Tibial artery (tissue), 4 donors: Measurements from ENCODE around the gene BTRC.

Experiments used
- DNase-seq, 2 donors: peaks; one replicate each; pipeline ENCODE4 v3.0.0-alpha.2; 2019
- H3K27ac ChIP-seq, 2 donors: fragments of 200-600 bp; sonication (generic) in 1 of 2; 1 replicate in 1 of 2; 2 replicates in 1 of 2; pipeline ENCODE4 v1.5.1; 2018 to 2019; ENCODE audit warnings: mild to moderate bottlenecking in 1 of 2
- H3K27me3 ChIP-seq, 2 donors: fragments of 200-600 bp; sonication (generic) in 1 of 2; one replicate each; pipeline versions ENCODE4 v1.5.1 to v1.6.0; 2016 to 2019
- H3K36me3 ChIP-seq, 3 donors: fragments of 200-600 bp; sonication (generic) in 2 of 3; one replicate each; pipeline ENCODE4 v1.5.1; 2016 to 2019; ENCODE audit warnings: mild to moderate bottlenecking in 2 of 3
- H3K4me1 ChIP-seq, 4 donors: fragments of 200-600 bp; sonication (generic) in 2 of 4; 1 replicate in 3 of 4; 2 replicates in 1 of 4; pipeline ENCODE4 v1.5.1; 2016 to 2019
- H3K4me3 ChIP-seq, 2 donors: fragments of 200-600 bp; sonication (generic) in 1 of 2; 1 replicate in 1 of 2; 2 replicates in 1 of 2; pipeline ENCODE4 v1.5.1; 2018 to 2019; ENCODE audit warnings: mild to moderate bottlenecking in 2 of 2
- H3K9me3 ChIP-seq, 3 donors: fragments of 200-600 bp; sonication (generic) in 1 of 3; one replicate each; pipeline ENCODE4 v1.5.1; 2016 to 2019
- CTCF ChIP-seq, 2 experiments: fragments of 200-600 bp in 1 of 2; fragments of 450-650 bp in 1 of 2; IDR thresholded peaks; one replicate each; pipeline ENCODE4 v1.5.1; 2017 to 2019; ENCODE audit warnings: antibody characterized with exemption in 2 of 2, mild to moderate bottlenecking in 1 of 2, moderate library complexity in 1 of 2
- intact Hi-C: fragments of 100-400 bp; cut with DNase I; formaldehyde crosslinking; loops from one replicate; pipeline ENCODE4 v1.15.0; 2023; ENCODE audit warnings: low total_unique reads

Gene BTRC

GRCh38 chr10:101578192-101578591 is 224.2 kb downstream of the BTRC start:
- H3K9me3 ChIP-seq: peaks cover 0 to 4% (median 4%) of the 10 kb centered on the region in 3 donors
- no peak for TF ChIP-seq CTCF (IDR thresholded peaks at IDR 0.05)
- no peak overlapping the region for H3K4me3 ChIP-seq
- DNase-seq: no peak
- intact Hi-C loops: no loop called here
- no peak overlapping the region for H3K27ac ChIP-seq
- peaks cover 25 to 76% (median 66%) of the 10 kb centered on the region in 3 donors for H3K36me3 ChIP-seq
- no peaks in the 10 kb centered on the region for H3K27me3 ChIP-seq
- H3K4me1 ChIP-seq: no peaks in the 10 kb centered on the region

GRCh38 chr10:101578803-101579515 is 225.0 kb downstream of the BTRC start:
- Histone ChIP-seq H3K4me3 (no peak overlapping the region), H3K4me1 (no peaks in the 10 kb centered on the region), H3K9me3 (no peaks in the 10 kb centered on the region), H3K27ac (no peak overlapping the region), H3K27me3 (no peaks in the 10 kb centered on the region), H3K36me3 (peaks cover 25 to 84% (median 74%) of the 10 kb centered on the region in 3 donors)
- intact Hi-C loops: no loop called here
- TF ChIP-seq CTCF (IDR thresholded peaks at IDR 0.05): no peak
- no peak for DNase-seq

GRCh38 chr10:101579516-101579870 is 225.5 kb downstream of the BTRC start:
- Histone ChIP-seq H3K4me3 (no peak overlapping the region), H3K36me3 (peaks cover 25 to 87% (median 74%) of the 10 kb centered on the region in 3 donors), H3K9me3 (no peaks in the 10 kb centered on the region), H3K4me1 (no peaks in the 10 kb centered on the region), H3K27ac (no peak overlapping the region), H3K27me3 (no peaks in the 10 kb centered on the region)
- TF ChIP-seq CTCF (IDR thresholded peaks at IDR 0.05): no peak
- intact Hi-C loops: no loop called here
- DNase-seq: no peak

DNA sequence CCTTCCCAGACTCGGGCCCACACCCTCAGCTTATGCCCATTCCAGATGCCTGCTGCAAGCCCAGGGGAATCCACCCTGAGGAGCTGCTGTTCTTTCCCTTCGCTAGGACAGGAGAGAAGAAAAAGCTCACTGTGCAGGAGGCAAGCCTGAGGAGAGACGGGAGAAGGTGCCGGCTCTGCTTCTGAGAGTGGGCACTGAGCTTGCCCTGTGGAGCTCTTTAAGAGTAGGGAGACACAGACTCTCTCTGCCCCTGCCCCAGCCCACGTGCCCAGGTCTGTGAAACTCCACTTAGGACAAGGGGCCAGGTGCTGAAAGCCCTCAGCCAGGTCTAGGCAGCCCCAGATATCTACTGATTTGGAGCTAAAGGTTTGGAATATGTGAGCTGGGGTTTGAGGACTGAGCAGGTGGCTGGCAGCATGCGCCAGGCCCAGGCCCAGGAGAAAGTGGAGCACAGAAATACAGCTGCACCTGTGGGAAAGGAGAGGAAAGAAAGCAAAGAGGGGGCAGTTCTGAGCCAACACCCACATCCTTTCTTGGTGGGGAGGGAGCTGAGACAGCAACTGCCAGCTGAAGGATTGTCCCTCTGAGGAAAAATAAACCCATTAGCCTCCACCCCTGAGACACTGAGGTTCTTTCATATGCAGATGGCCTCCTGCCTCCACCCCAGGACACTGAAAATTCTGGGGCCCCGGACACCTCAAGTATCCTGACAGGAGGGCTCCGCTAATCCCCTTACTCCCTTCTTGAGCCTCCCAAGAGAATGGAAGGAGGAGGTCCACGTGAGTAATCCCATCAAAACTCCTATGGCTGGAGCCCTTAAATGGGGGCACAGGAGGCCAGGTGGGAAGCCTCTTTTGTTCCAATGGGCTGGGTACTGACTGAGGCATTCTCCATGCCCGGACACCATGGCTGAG is 226.8 kb downstream of the BTRC start:
- H3K27me3 ChIP-seq: no peaks in the 10 kb centered on the region
- no peak for DNase-seq

GRCh38 chr10:101585841-101586240 is 231.9 kb downstream of the BTRC start:
- no peak for DNase-seq
- no peak for TF ChIP-seq CTCF (IDR thresholded peaks at IDR 0.05)
- no peak overlapping the region for H3K4me3 ChIP-seq
- H3K27me3 ChIP-seq: no peaks in the 10 kb centered on the region
- H3K4me1 ChIP-seq: peaks cover 0 to 23% (median 16%) of the 10 kb centered on the region in 4 donors
- peaks cover 0 to 44% (median 42%) of the 10 kb centered on the region in 3 donors for H3K36me3 ChIP-seq
- H3K9me3 ChIP-seq: no peaks in the 10 kb centered on the region
- intact Hi-C loops: loop anchor here (10.0 kb wide), 1 partner anchor 189 kb away; the partner anchor contains the start of gene FGF8
- no peak overlapping the region for H3K27ac ChIP-seq

More for the DNA sequence above, 226.8 kb downstream of the BTRC start:
- Histone ChIP-seq H3K36me3 (peaks cover 25 to 91% (median 83%) of the 10 kb centered on the region in 3 donors), H3K27ac (no peak overlapping the region), H3K4me1 (peaks cover 0 to under 1% (median 0%) of the 10 kb centered on the region in 4 donors), H3K4me3 (no peak overlapping the region), H3K9me3 (no peaks in the 10 kb centered on the region)
- intact Hi-C loops: loop anchor here (10.0 kb wide), 1 partner anchor 194 kb away; the partner anchor contains the start of gene FGF8
- TF ChIP-seq CTCF (IDR thresholded peaks at IDR 0.05): no peak
